DOHH2 (cell line): ENCODE results near the gene PNMT.

ENCODE experiments used
- CTCF ChIP-seq: fragments of 200-600 bp; sonication (generic); IDR thresholded peaks from one replicate; pipeline ENCODE4 v1.5.1; 2014; ENCODE audit warnings: antibody characterized with exemption, mild to moderate bottlenecking, low read depth, low read length; ENCODE audit not compliant: poor library complexity, severe bottlenecking
- EZH2phosphoT487 ChIP-seq: fragments of 200-600 bp; sonication (generic); IDR thresholded peaks from 2 replicates; pipeline ENCODE4 v1.6.1; 2017; ENCODE audit warnings: borderline replicate concordance, mild to moderate bottlenecking, antibody characterized with exemption, low read length, moderate library complexity, mixed read lengths

- no peak for TF ChIP-seq CTCF
- no peak for TF ChIP-seq EZH2phosphoT487
Measured at GRCh38 chr17:39714234-39714633, 46.0 kb downstream of the PNMT start.
